HepG2 (cell line): Measurements from ENCODE around the gene PAFAH1B1. TPM values are rescaled to one million over a fixed set of nuclear protein-coding genes. Genes with fewer than 3 reads are reported as not detected.
A peak's percentile ranks its signal among the peaks of the same experiment; 100 is the strongest.

ENCODE experiments used
- ATF2 ChIP-seq: sonication (generic); formaldehyde crosslinking; IDR thresholded peaks from 2 replicates; pipeline ENCODE4 v1.4.0; 2020; ENCODE audit warnings: missing genetic modification reagents
- FOXK2 ChIP-seq: fragments of 450-650 bp; IDR thresholded peaks from 2 replicates; pipeline ENCODE4 v1.6.1; 2016
- GTF3A ChIP-seq: sonication (generic); formaldehyde crosslinking; conservative IDR thresholded peaks from 2 replicates; pipeline ENCODE4 v1.4.0; 2020; ENCODE audit warnings: mild to moderate bottlenecking, missing genetic modification reagents
- KDM4B ChIP-seq: sonication (generic); formaldehyde crosslinking; IDR thresholded peaks from 2 replicates; pipeline ENCODE4 v1.4.0; 2020; ENCODE audit warnings: missing genetic modification reagents
- NFE2L1 ChIP-seq: sonication (generic); formaldehyde crosslinking; IDR thresholded peaks from 2 replicates; pipeline ENCODE4 v1.4.0; 2020; ENCODE audit warnings: missing genetic modification reagents, mild to moderate bottlenecking, borderline replicate concordance
- SNAPC4 ChIP-seq: sonication (generic); formaldehyde crosslinking; IDR thresholded peaks from 2 replicates; pipeline ENCODE4 v1.4.0; 2020; ENCODE audit warnings: mild to moderate bottlenecking, missing genetic modification reagents
- ZNF329 ChIP-seq: sonication (generic); formaldehyde crosslinking; IDR thresholded peaks from 2 replicates; pipeline ENCODE4 v1.9.0; 2021; ENCODE audit warnings: low read depth, mild to moderate bottlenecking, missing genetic modification reagents
- ZNF513 ChIP-seq: sonication (generic); formaldehyde crosslinking; conservative IDR thresholded peaks from 2 replicates; pipeline ENCODE4 v1.5.0; 2020; ENCODE audit warnings: missing genetic modification reagents
- ZNF557 ChIP-seq: sonication (generic); formaldehyde crosslinking; IDR thresholded peaks from 2 replicates; pipeline ENCODE4 v1.4.0; 2020; ENCODE audit warnings: missing genetic modification reagents
- polyA plus RNA-seq, 8 experiments: library from polyadenylated mRNA; depleted of rRNA in 3 of 8; stranded (reverse) in 7 of 8; unstranded in 1 of 8; fragments of >200 nt; fragmentation: Illumina TruSeq in 4 of 8; extraction: Trizol in 4 of 8; gene quantifications; 2 replicates each; pipeline versions ENCODE4 v1.2.1 to v1.2.3, GENCODE V29; 2011 to 2016; ENCODE audit warnings: low read depth in 4 of 8, missing spikeins in 1 of 8, mixed read lengths in 1 of 8; ENCODE audit not compliant: insufficient read depth in 1 of 8
- total RNA-seq, 5 experiments: library from RNA; depleted of rRNA; stranded (reverse); fragments of >200 nt; fragmentation: Illumina TruSeq; extraction: Trizol; gene quantifications; 2 replicates each; pipeline ENCODE4 v1.2.3, GENCODE V29; 2016; ENCODE audit warnings: low read depth in 1 of 5
- TF ChIP-seq, protein P1 (sequence below): sonication (generic); formaldehyde crosslinking; IDR thresholded peaks from 2 replicates; pipeline ENCODE4 v1.8.1; 2023; ENCODE audit warnings: missing genetic modification reagents, mild to moderate bottlenecking, borderline replicate concordance
- TF ChIP-seq, protein P2 (sequence below): sonication (generic); formaldehyde crosslinking; IDR thresholded peaks from 2 replicates; pipeline ENCODE4 v1.5.1; 2020; ENCODE audit warnings: mild to moderate bottlenecking, missing genetic modification reagents, moderate library complexity
- TF ChIP-seq, protein P3 (sequence below): sonication (generic); formaldehyde crosslinking; IDR thresholded peaks from 2 replicates; pipeline ENCODE4 v1.8.1; 2022; ENCODE audit warnings: low read depth, mild to moderate bottlenecking, missing genetic modification reagents

PAFAH1B1 gene
- total and polyA plus RNA-seq, 2 of the 13 experiments (the other 11 are each of a cell fraction or from before 2014, with no cell fraction given) = 46.0 to 64.9 TPM

- TF ChIP-seq NFE2L1 (CRISPR knock-in tag) (no peak), FOXK2 (no peak), ZNF557 (0 out of 2 replicates have a peak, but pooled peaks have one; percentile 36), GTF3A (CRISPR knock-in tag) (no peak), ATF2 (CRISPR knock-in tag) (0 out of 2 replicates have a peak, but pooled peaks have one; percentile 55), KDM4B (no peak), ZNF513 (CRISPR knock-in tag) (no peak), ZNF329 (CRISPR knock-in tag) (peak; percentile 78; the same call in 1 of the 2 replicates), SNAPC4 (CRISPR knock-in tag) (0 out of 2 replicates have a peak, but pooled peaks have one; percentile 40)
- TF ChIP-seq, protein P1, sequence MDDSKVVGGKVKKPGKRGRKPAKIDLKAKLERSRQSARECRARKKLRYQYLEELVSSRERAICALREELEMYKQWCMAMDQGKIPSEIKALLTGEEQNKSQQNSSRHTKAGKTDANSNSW = no peak
- TF ChIP-seq, protein P2, sequence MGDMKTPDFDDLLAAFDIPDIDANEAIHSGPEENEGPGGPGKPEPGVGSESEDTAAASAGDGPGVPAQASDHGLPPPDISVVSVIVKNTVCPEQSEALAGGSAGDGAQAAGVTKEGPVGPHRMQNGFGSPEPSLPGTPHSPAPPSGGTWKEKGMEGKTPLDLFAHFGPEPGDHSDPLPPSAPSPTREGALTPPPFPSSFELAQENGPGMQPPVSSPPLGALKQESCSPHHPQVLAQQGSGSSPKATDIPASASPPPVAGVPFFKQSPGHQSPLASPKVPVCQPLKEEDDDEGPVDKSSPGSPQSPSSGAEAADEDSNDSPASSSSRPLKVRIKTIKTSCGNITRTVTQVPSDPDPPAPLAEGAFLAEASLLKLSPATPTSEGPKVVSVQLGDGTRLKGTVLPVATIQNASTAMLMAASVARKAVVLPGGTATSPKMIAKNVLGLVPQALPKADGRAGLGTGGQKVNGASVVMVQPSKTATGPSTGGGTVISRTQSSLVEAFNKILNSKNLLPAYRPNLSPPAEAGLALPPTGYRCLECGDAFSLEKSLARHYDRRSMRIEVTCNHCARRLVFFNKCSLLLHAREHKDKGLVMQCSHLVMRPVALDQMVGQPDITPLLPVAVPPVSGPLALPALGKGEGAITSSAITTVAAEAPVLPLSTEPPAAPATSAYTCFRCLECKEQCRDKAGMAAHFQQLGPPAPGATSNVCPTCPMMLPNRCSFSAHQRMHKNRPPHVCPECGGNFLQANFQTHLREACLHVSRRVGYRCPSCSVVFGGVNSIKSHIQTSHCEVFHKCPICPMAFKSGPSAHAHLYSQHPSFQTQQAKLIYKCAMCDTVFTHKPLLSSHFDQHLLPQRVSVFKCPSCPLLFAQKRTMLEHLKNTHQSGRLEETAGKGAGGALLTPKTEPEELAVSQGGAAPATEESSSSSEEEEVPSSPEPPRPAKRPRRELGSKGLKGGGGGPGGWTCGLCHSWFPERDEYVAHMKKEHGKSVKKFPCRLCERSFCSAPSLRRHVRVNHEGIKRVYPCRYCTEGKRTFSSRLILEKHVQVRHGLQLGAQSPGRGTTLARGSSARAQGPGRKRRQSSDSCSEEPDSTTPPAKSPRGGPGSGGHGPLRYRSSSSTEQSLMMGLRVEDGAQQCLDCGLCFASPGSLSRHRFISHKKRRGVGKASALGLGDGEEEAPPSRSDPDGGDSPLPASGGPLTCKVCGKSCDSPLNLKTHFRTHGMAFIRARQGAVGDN (CRISPR knock-in tag) = peak; percentile 93
- TF ChIP-seq, protein P3, sequence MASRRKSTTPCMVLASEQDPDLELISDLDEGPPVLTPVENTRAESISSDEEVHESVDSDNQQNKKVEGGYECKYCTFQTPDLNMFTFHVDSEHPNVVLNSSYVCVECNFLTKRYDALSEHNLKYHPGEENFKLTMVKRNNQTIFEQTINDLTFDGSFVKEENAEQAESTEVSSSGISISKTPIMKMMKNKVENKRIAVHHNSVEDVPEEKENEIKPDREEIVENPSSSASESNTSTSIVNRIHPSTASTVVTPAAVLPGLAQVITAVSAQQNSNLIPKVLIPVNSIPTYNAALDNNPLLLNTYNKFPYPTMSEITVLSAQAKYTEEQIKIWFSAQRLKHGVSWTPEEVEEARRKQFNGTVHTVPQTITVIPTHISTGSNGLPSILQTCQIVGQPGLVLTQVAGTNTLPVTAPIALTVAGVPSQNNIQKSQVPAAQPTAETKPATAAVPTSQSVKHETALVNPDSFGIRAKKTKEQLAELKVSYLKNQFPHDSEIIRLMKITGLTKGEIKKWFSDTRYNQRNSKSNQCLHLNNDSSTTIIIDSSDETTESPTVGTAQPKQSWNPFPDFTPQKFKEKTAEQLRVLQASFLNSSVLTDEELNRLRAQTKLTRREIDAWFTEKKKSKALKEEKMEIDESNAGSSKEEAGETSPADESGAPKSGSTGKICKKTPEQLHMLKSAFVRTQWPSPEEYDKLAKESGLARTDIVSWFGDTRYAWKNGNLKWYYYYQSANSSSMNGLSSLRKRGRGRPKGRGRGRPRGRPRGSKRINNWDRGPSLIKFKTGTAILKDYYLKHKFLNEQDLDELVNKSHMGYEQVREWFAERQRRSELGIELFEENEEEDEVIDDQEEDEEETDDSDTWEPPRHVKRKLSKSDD (CRISPR knock-in tag) = peak; percentile 67; the same call in 1 of the 2 replicates
These were observed at the start of gene PAFAH1B1 (continued) for GRCh38 chr17:2592971-2593820.
